ENCODE data around the gene TRIM9.

- TF ChIP-seq CTCF (IDR thresholded peaks at IDR 0.05), result peak in 2 of 3 donors; percentile 51 to 60
- TF ChIP-seq EP300 (IDR thresholded peaks at IDR 0.05), result no peak
Measured at GRCh38 chr14:50954811-50955372, 140.0 kb downstream of the TRIM9 start.

All from ovary (tissue), 3 donors.